Liver (tissue), 9 donors: ENCODE measurements around the gene ITPRIPL2. TPM values are rescaled to one million over a fixed set of nuclear protein-coding genes. Genes with fewer than 3 reads are reported as not detected.

Experiments used
- DNase-seq: peaks from one replicate; pipeline ENCODE4 v3.0.0-alpha.2; 2017; ENCODE audit warnings: low spot score
- H3K27ac ChIP-seq, 2 donors: one replicate each; pipeline ENCODE4 v1.7.0; 2013; ENCODE audit warnings: inconsistent platforms in 2 of 2, low read length in 2 of 2, control low read depth in 1 of 2, low read depth in 1 of 2, mild to moderate bottlenecking in 1 of 2
- H3K27me3 ChIP-seq, 4 donors: one replicate each; pipeline versions ENCODE4 v1.6.1 to v1.7.0; 2013; ENCODE audit warnings: low read length in 3 of 4, inconsistent platforms in 1 of 4, mild to moderate bottlenecking in 1 of 4, moderate library complexity in 1 of 4; ENCODE audit not compliant: control insufficient read depth in 4 of 4, insufficient read depth in 4 of 4
- H3K36me3 ChIP-seq, 4 donors: one replicate each; pipeline versions ENCODE4 v1.6.1 to v1.7.0; 2013; ENCODE audit warnings: low read length in 3 of 4, mild to moderate bottlenecking in 3 of 4, low read depth in 1 of 4, moderate library complexity in 1 of 4; ENCODE audit not compliant: control insufficient read depth in 4 of 4, insufficient read depth in 3 of 4
- H3K4me1 ChIP-seq, 4 donors: one replicate each; pipeline versions ENCODE4 v1.6.1 to v1.7.0; 2013; ENCODE audit warnings: low read length in 3 of 4, mild to moderate bottlenecking in 3 of 4, moderate library complexity in 1 of 4; ENCODE audit not compliant: control insufficient read depth in 4 of 4, insufficient read depth in 4 of 4
- H3K4me3 ChIP-seq, 3 donors: one replicate each; pipeline versions ENCODE4 v1.6.1 to v1.7.0; 2013; ENCODE audit warnings: low read length in 3 of 3, control low read depth in 1 of 3, low read depth in 1 of 3, mild to moderate bottlenecking in 1 of 3
- H3K9ac ChIP-seq, 2 donors: one replicate each; pipeline ENCODE4 v1.7.0; 2013; ENCODE audit warnings: low read length in 2 of 2, mild to moderate bottlenecking in 2 of 2, moderate library complexity in 2 of 2, control low read depth in 1 of 2, low read depth in 1 of 2
- H3K9me3 ChIP-seq, 4 donors: one replicate each; pipeline versions ENCODE4 v1.6.1 to v1.7.0; 2013; ENCODE audit warnings: low read length in 3 of 4; ENCODE audit not compliant: control insufficient read depth in 4 of 4
- ATF3 ChIP-seq: IDR thresholded peaks from 2 replicates; pipeline ENCODE4 v1.6.1; 2016; ENCODE audit warnings: antibody characterized with exemption
- CTCF ChIP-seq: fragments of 150-350 bp; IDR thresholded peaks from 2 replicates; pipeline ENCODE4 v1.5.1; 2017; ENCODE audit warnings: improper control_type of control experiment, low read depth, low read length; ENCODE audit not compliant: missing input control
- EGR1 ChIP-seq, 2 donors: IDR thresholded peaks; 2 replicates each; pipeline ENCODE4 v1.6.1; 2016 to 2018; ENCODE audit warnings: antibody characterized with exemption in 2 of 2, low read depth in 2 of 2
- FOXA1 ChIP-seq: IDR thresholded peaks from 2 replicates; pipeline ENCODE4 v1.6.1; 2016; ENCODE audit warnings: antibody characterized with exemption
- FOXA2 ChIP-seq: IDR thresholded peaks from 2 replicates; pipeline ENCODE4 v1.6.1; 2016; ENCODE audit warnings: antibody characterized with exemption
- GABPA ChIP-seq, 2 donors: IDR thresholded peaks in 1 of 2; conservative IDR thresholded peaks in 1 of 2; 2 replicates each; pipeline ENCODE4 v1.6.1; 2016; ENCODE audit warnings: antibody characterized with exemption in 2 of 2, mild to moderate bottlenecking in 1 of 2, moderate library complexity in 1 of 2
- HNF4A ChIP-seq, 2 donors: conservative IDR thresholded peaks; 2 replicates each; pipeline ENCODE4 v1.6.1; 2016; ENCODE audit warnings: antibody characterized with exemption in 2 of 2, mild to moderate bottlenecking in 2 of 2
- HNF4G ChIP-seq: IDR thresholded peaks from 2 replicates; pipeline ENCODE4 v1.6.1; 2016; ENCODE audit warnings: antibody characterized with exemption
- JUND ChIP-seq, 2 donors: IDR thresholded peaks; 2 replicates each; pipeline ENCODE4 v1.6.1; 2016; ENCODE audit warnings: antibody characterized with exemption in 2 of 2
- MAX ChIP-seq: IDR thresholded peaks from 2 replicates; pipeline ENCODE4 v1.6.1; 2016; ENCODE audit warnings: antibody characterized with exemption
- NR2F2 ChIP-seq: IDR thresholded peaks from 2 replicates; pipeline ENCODE4 v1.6.1; 2016; ENCODE audit warnings: antibody characterized with exemption
- RAD21 ChIP-seq, 2 donors: IDR thresholded peaks; 2 replicates each; pipeline ENCODE4 v1.6.1; 2016; ENCODE audit warnings: antibody characterized with exemption in 2 of 2, mild to moderate bottlenecking in 2 of 2
- REST ChIP-seq: IDR thresholded peaks from 2 replicates; pipeline ENCODE4 v1.6.1; 2016; ENCODE audit warnings: antibody characterized with exemption, mild to moderate bottlenecking
- RXRA ChIP-seq, 2 donors: IDR thresholded peaks; 2 replicates each; pipeline ENCODE4 v1.6.1; 2017 to 2018; ENCODE audit warnings: antibody characterized with exemption in 2 of 2, mild to moderate bottlenecking in 1 of 2
- SP1 ChIP-seq: IDR thresholded peaks from 2 replicates; pipeline ENCODE4 v1.6.1; 2018; ENCODE audit warnings: antibody characterized with exemption, mild to moderate bottlenecking
- TAF1 ChIP-seq: conservative IDR thresholded peaks from 2 replicates; pipeline ENCODE4 v1.6.1; 2016; ENCODE audit warnings: antibody characterized with exemption, mild to moderate bottlenecking
- YY1 ChIP-seq: IDR thresholded peaks from 2 replicates; pipeline ENCODE4 v1.6.1; 2016; ENCODE audit warnings: antibody characterized with exemption, mild to moderate bottlenecking
- ZBTB33 ChIP-seq: IDR thresholded peaks from 2 replicates; pipeline ENCODE4 v1.6.1; 2016; ENCODE audit warnings: antibody characterized with exemption
- WGBS: extraction: QIAGEN DNeasy Blood & Tissue Kit; methylation state at CpG from one replicate; pipeline ENCODE4 v1.1.7; 2013; 5-methylcytosine and 5-hydroxymethylcytosine counted together
- polyA plus RNA-seq, 2 donors: library from polyadenylated mRNA; stranded (reverse) in 1 of 2; unstranded in 1 of 2; fragments of 200-250 nt in 1 of 2; fragments of >200 nt in 1 of 2; fragmentation: Nextera tagmentation in 1 of 2; extraction: Ambion mirVana in 1 of 2; gene quantifications; one replicate each; pipeline versions ENCODE4 v1.2.1 to v1.2.3, GENCODE V29; 2013 to 2015
- total RNA-seq, 2 donors: library from RNA; depleted of rRNA; stranded (reverse); fragments of >200 nt; gene quantifications; one replicate each; pipeline ENCODE4 v1.2.3, GENCODE V29; 2014
- donor health status: healthy.
- donor health status: healthy.
- donor health status: healthy.
- donor health status: healthy.
- donor health status: healthy.

Gene ITPRIPL2
- total and polyA plus RNA-seq, 4 donors: 2.2 to 14.3 (median 5.5) TPM

- H3K4me3 ChIP-seq: no peak overlapping the region
- H3K9me3 ChIP-seq: no peaks in the 10 kb centered on the region
- 84% methylated on average over 4 of the region's 4 CpGs for WGBS
- H3K36me3 ChIP-seq: no peaks in the 10 kb centered on the region
- no peaks in the 10 kb centered on the region for H3K27me3 ChIP-seq
- no peak overlapping the region for H3K9ac ChIP-seq
- H3K4me1 ChIP-seq: peaks cover 0 to 5% (median 0%) of the 10 kb centered on the region in 4 donors
- H3K27ac ChIP-seq: no peak overlapping the region
- DNase-seq: no peak
- TF ChIP-seq EGR1 (IDR thresholded peaks at IDR 0.05; ENCODE audit: low read depth in 2 of 2) (no peak), JUND (IDR thresholded peaks at IDR 0.05) (no peak), HNF4A (conservative IDR thresholded peaks at IDR 0.05) (no peak), GABPA (IDR thresholded peaks at IDR 0.05 in 1 of 2, conservative IDR thresholded peaks at IDR 0.05 in 1 of 2) (no peak)
Measured at GRCh38 chr16:19162085-19162484, 48.3 kb downstream of the ITPRIPL2 start.

GRCh38 chr16:19163215-19163614, 49.5 kb downstream of the ITPRIPL2 start:
- H3K4me3 ChIP-seq: no peak overlapping the region
- no peaks in the 10 kb centered on the region for H3K9me3 ChIP-seq
- WGBS: 98% methylated on average over 1 of the region's 1 CpG
- H3K27ac ChIP-seq: no peak overlapping the region
- no peak overlapping the region for H3K9ac ChIP-seq
- no peaks in the 10 kb centered on the region for H3K36me3 ChIP-seq
- H3K27me3 ChIP-seq: no peaks in the 10 kb centered on the region
- TF ChIP-seq CTCF (no peak), MAX (no peak), ATF3 (no peak), SP1 (no peak), YY1 (no peak), GABPA (IDR thresholded peaks at IDR 0.05 in 1 of 2, conservative IDR thresholded peaks at IDR 0.05 in 1 of 2) (no peak), EGR1 (IDR thresholded peaks at IDR 0.05; ENCODE audit: low read depth in 2 of 2) (no peak), FOXA1 (no peak), REST (no peak), NR2F2 (no peak), HNF4A (conservative IDR thresholded peaks at IDR 0.05) (no peak), RAD21 (IDR thresholded peaks at IDR 0.05) (no peak), FOXA2 (no peak), RXRA (IDR thresholded peaks at IDR 0.05) (no peak), HNF4G (no peak), ZBTB33 (no peak), JUND (IDR thresholded peaks at IDR 0.05) (no peak), TAF1 (no peak)
- peaks cover 0 to 5% (median 2%) of the 10 kb centered on the region in 4 donors for H3K4me1 ChIP-seq
- no peak for DNase-seq
